Endothelial cell of umbilical vein (primary cell): Measurements from ENCODE around the gene HES1. TPM values are rescaled to one million over a fixed set of nuclear protein-coding genes. Genes with fewer than 3 reads are reported as not detected.

ENCODE experiments used
- BruUV-seq: library from RNA; stranded (reverse); fragments of 400-500 nt; replicated peaks from 2 replicates; lab custom pipeline; 2021; lab: Mats Ljungman, UMichigan
- CTCF ChIA-PET: fragments of 300-600, 350-600 bp; sonication (Branson Sonifier 250); formaldehyde crosslinking; loops from one replicate; lab custom pipeline; 2021; ENCODE audit warnings: antibody characterized with exemption, inconsistent platforms; lab: Charles Lee
- POLR2A ChIA-PET: fragments of 300-600, 350-600 bp; sonication (Branson Sonifier 250); formaldehyde crosslinking; loops from one replicate; lab custom pipeline; 2021; ENCODE audit warnings: antibody characterized with exemption, inconsistent platforms; lab: Charles Lee
- DNase-seq: peaks from one replicate; pipeline ENCODE4 v3.0.0-alpha.2; 2011; ENCODE audit warnings: low read depth, low spot score
- FAIRE-seq: peaks from 2 replicates; lab custom pipeline; 2011; peaks lifted over from hg19 to GRCh38; lab: Jason Lieb, UNC
- H2AFZ ChIP-seq: 2 replicates; pipeline ENCODE4 v1.6.0; 2012; ENCODE audit warnings: low read depth, low read length, control low read depth, inconsistent platforms
- H3K27ac ChIP-seq: 2 replicates; pipeline ENCODE4 v1.5.1; 2011; ENCODE audit warnings: low read depth, mild to moderate bottlenecking, control low read depth, low read length, moderate library complexity; ENCODE audit not compliant: insufficient read depth
- H3K27me3 ChIP-seq, 2 experiments: 2 replicates each; pipeline versions ENCODE4 v1.6.0 to v1.6.1; 2011; ENCODE audit warnings: low read length in 2 of 2, mixed read lengths in 1 of 2; ENCODE audit not compliant: control insufficient read depth in 2 of 2, insufficient read depth in 2 of 2
- H3K36me3 ChIP-seq, 2 experiments: 2 replicates in 1 of 2; 3 replicates in 1 of 2; pipeline ENCODE4 v1.5.1; 2011; ENCODE audit warnings: low read length in 2 of 2, mild to moderate bottlenecking in 1 of 2, moderate library complexity in 1 of 2; ENCODE audit not compliant: control insufficient read depth in 2 of 2, insufficient read depth in 2 of 2; ENCODE audit errors: extremely low read depth in 1 of 2
- H3K4me1 ChIP-seq: 3 replicates; pipeline ENCODE4 v1.5.1; 2011; ENCODE audit warnings: mild to moderate bottlenecking, low read length; ENCODE audit not compliant: control insufficient read depth, insufficient read depth; ENCODE audit errors: extremely low read depth
- H3K4me2 ChIP-seq: 2 replicates; pipeline ENCODE4 v1.6.1; 2011; ENCODE audit warnings: low read length, control low read depth, mixed read lengths; ENCODE audit not compliant: insufficient read depth
- H3K4me3 ChIP-seq, 3 experiments: fragments of 200-600 bp in 1 of 3; sonication (generic), shearing (Covaris generic) in 1 of 3; replicated peaks in 1 of 3; 2 replicates each; pipeline ENCODE4 v1.5.1; 2011 to 2016; ENCODE audit warnings: control low read depth in 3 of 3, low read length in 3 of 3, mild to moderate bottlenecking in 2 of 3, inconsistent platforms in 1 of 3, low read depth in 1 of 3, moderate library complexity in 1 of 3; ENCODE audit not compliant: insufficient read depth in 1 of 3
- H3K79me2 ChIP-seq: 2 replicates; pipeline ENCODE4 v1.6.0; 2012; ENCODE audit warnings: low read length, inconsistent platforms; ENCODE audit not compliant: control insufficient read depth, insufficient read depth
- H3K9ac ChIP-seq: replicated peaks from 2 replicates; pipeline ENCODE3; 2011; ENCODE audit warnings: low read length, control low read depth; ENCODE audit not compliant: insufficient read depth; ENCODE audit errors: extremely low read depth
- H3K9me1 ChIP-seq: replicated peaks from 3 replicates; pipeline ENCODE4 v1.6.0; 2011; ENCODE audit warnings: mild to moderate bottlenecking, low read length; ENCODE audit not compliant: control insufficient read depth, insufficient read depth; ENCODE audit errors: extremely low read depth
- H3K9me3 ChIP-seq: replicated peaks from 2 replicates; pipeline ENCODE4 v1.5.1; 2012; ENCODE audit warnings: low read length, inconsistent platforms; ENCODE audit not compliant: control insufficient read depth, insufficient read depth
- H4K20me1 ChIP-seq: replicated peaks from 2 replicates; pipeline ENCODE3; 2011; ENCODE audit warnings: mild to moderate bottlenecking, low read length; ENCODE audit not compliant: control insufficient read depth, insufficient read depth; ENCODE audit errors: extremely low read depth
- CTCF ChIP-seq, 2 donors: IDR thresholded peaks; 1 replicate in 1 of 2; 2 replicates in 1 of 2; pipeline ENCODE4 v1.5.1; 2011; ENCODE audit warnings: low read length in 2 of 2, mild to moderate bottlenecking in 2 of 2, moderate library complexity in 2 of 2, control low read depth in 1 of 2, inconsistent platforms in 1 of 2, low read depth in 1 of 2; ENCODE audit not compliant: insufficient read depth in 1 of 2; ENCODE audit errors: extremely low read depth in 1 of 2
- EZH2 ChIP-seq: IDR thresholded peaks from 2 replicates; pipeline ENCODE4 v1.6.1; 2012; ENCODE audit warnings: borderline replicate concordance, low read depth, mild to moderate bottlenecking, moderate library complexity, low read length, inconsistent platforms; ENCODE audit not compliant: severe bottlenecking
- FOS ChIP-seq: IDR thresholded peaks from 2 replicates; pipeline ENCODE4 v1.6.1; 2011; ENCODE audit warnings: mild to moderate bottlenecking, low read length, moderate library complexity, borderline replicate concordance; ENCODE audit not compliant: insufficient read depth
- GATA2 ChIP-seq: IDR thresholded peaks from 2 replicates; pipeline ENCODE4 v1.7.0; 2011; ENCODE audit warnings: low read depth, mild to moderate bottlenecking, moderate library complexity, mixed read lengths, low read length; ENCODE audit not compliant: insufficient read length, insufficient read depth
- JUN ChIP-seq: IDR thresholded peaks from 2 replicates; pipeline ENCODE4 v1.6.1; 2011; ENCODE audit warnings: borderline replicate concordance, low read depth; ENCODE audit not compliant: insufficient read length, insufficient read depth
- POLR2AphosphoS5 ChIP-seq: IDR thresholded peaks from 2 replicates; pipeline ENCODE4 v1.6.1; 2012; ENCODE audit warnings: low read depth, mild to moderate bottlenecking, control low read depth, low read length, moderate library complexity; ENCODE audit not compliant: insufficient read depth
- dilution Hi-C: fragments of 300-500 bp; cut with MboI; formaldehyde crosslinking; loops from one replicate; pipeline ENCODE4 v1.15.0; 2019; ENCODE audit warnings: low sequenced_read_pairs; ENCODE audit not compliant: extremely low pct_ligation_motif_present
- intact Hi-C: fragments of 100-400 bp; cut with micrococcal nuclease; formaldehyde crosslinking; loops from one replicate; pipeline ENCODE4 v1.10.0; 2022
- polyA plus RNA-seq, 4 experiments: library from polyadenylated mRNA; depleted of rRNA in 3 of 4; stranded (reverse) in 3 of 4; unstranded in 1 of 4; fragments of >200 nt; gene quantifications; 2 replicates each; pipeline versions ENCODE4 v1.2.1 to v1.2.3, GENCODE V29; 2011 to 2012; ENCODE audit warnings: missing spikeins in 1 of 4
- total RNA-seq: library from RNA; stranded (reverse); gene quantifications from 2 replicates; pipeline ENCODE4 v1.2.3, GENCODE V29; 2021

The HES1 gene
- total and polyA plus RNA-seq, 2 donors (not counting 3 experiments of a cell fraction or from before 2014, with no cell fraction given) = 42.0 to 210 TPM

GRCh38 chr3:194099215-194099614 lies 36.7 kb upstream of the HES1 start:
- dilution Hi-C loops = no loop called here
- H3K9me1 ChIP-seq = no peaks in the 10 kb centered on the region
- no peaks in the 10 kb centered on the region for H3K9me3 ChIP-seq
- H3K27me3 ChIP-seq = peaks cover 5 to 11% of the 10 kb centered on the region in 2 experiments
- BruUV-seq = no TSS peak
- no peak overlapping the region for H3K9ac ChIP-seq
- peaks cover 8% of the 10 kb centered on the region for H3K4me1 ChIP-seq
- H4K20me1 ChIP-seq = no peaks in the 10 kb centered on the region
- POLR2A ChIA-PET = no interaction called here
- H3K36me3 ChIP-seq = no peaks in the 10 kb centered on the region
- H3K4me3 ChIP-seq = no peak overlapping the region
- FAIRE-seq (no peak), DNase-seq (no peak)
- no peaks in the 10 kb centered on the region for H3K79me2 ChIP-seq
- intact Hi-C loops = no loop called here
- TF ChIP-seq FOS = no peak
- CTCF ChIA-PET = interaction anchor here (2.1 kb wide), 1 partner anchor 70 kb away, joined by 4 read pairs; no protein-coding TSS in a partner anchor
- no peak overlapping the region for H3K4me2 ChIP-seq
- no peak overlapping the region for H3K27ac ChIP-seq
- H2AFZ ChIP-seq = no peak overlapping the region

GRCh38 chr3:194100856-194101390 lies 35.0 kb upstream of the HES1 start:
- H2AFZ ChIP-seq = no peak overlapping the region
- dilution Hi-C loops = no loop called here
- H3K4me2 ChIP-seq = no peak overlapping the region
- H3K9me1 ChIP-seq = no peaks in the 10 kb centered on the region
- no peak for DNase-seq
- H3K27me3 ChIP-seq = peaks cover 5 to 18% of the 10 kb centered on the region in 2 experiments
- ChIA-PET POLR2A (no interaction called here), CTCF (interaction anchor here (0.8 to 2.1 kb wide), 4 partner anchors 72 to 435 kb away, joined by 3 to 4 read pairs (median 4); no protein-coding TSS in a partner anchor)
- TF ChIP-seq CTCF (IDR thresholded peaks at IDR 0.05; ENCODE audit: extremely low read depth in 1 of 2, insufficient read depth in 1 of 2, low read depth in 1 of 2, low read length in 2 of 2) = no peak
- TF ChIP-seq FOS = no peak
- TF ChIP-seq EZH2 = no peak
- no peak for TF ChIP-seq JUN
- TF ChIP-seq POLR2AphosphoS5 = no peak
- TF ChIP-seq GATA2 = no peak
- H3K27ac ChIP-seq = no peak overlapping the region
- H4K20me1 ChIP-seq = no peaks in the 10 kb centered on the region
- H3K79me2 ChIP-seq = no peaks in the 10 kb centered on the region
- H3K9ac ChIP-seq = no peak overlapping the region
- no peaks in the 10 kb centered on the region for H3K9me3 ChIP-seq
- BruUV-seq = no TSS peak
- H3K4me1 ChIP-seq = no peaks in the 10 kb centered on the region
- H3K36me3 ChIP-seq = no peaks in the 10 kb centered on the region
- FAIRE-seq = no peak
- no peak overlapping the region for H3K4me3 ChIP-seq
- intact Hi-C loops = no loop called here
